Lung (tissue), 12 donors: Measurements from ENCODE around the gene EXOC6B. TPM values are rescaled to one million over a fixed set of nuclear protein-coding genes. Genes with fewer than 3 reads are reported as not detected.
A peak's percentile ranks its signal among the peaks of the same experiment; 100 is the strongest.

ENCODE experiments used
- ATAC-seq: fragments of 200-7000 bp; cut with Tn5 transposase; one replicate; pipeline ENCODE4 v1.9.1; 2020; ENCODE audit warnings: moderate number of reproducible peaks; ENCODE audit not compliant: insufficient read depth, low FRiP score
- DNase-seq, 3 donors: peaks; one replicate each; pipeline ENCODE4 v3.0.0-alpha.2; 2013 to 2017
- H3K27ac ChIP-seq, 2 donors: one replicate each; pipeline ENCODE4 v1.5.1; 2013; ENCODE audit warnings: mild to moderate bottlenecking in 2 of 2, moderate library complexity in 2 of 2, control low read depth in 1 of 2, inconsistent platforms in 1 of 2, low read depth in 1 of 2, low read length in 1 of 2
- H3K27me3 ChIP-seq, 3 donors: one replicate each; pipeline ENCODE4 v1.5.1; 2013; ENCODE audit warnings: low read length in 2 of 3; ENCODE audit not compliant: control insufficient read depth in 3 of 3, insufficient read depth in 3 of 3
- H3K36me3 ChIP-seq, 4 donors: one replicate each; pipeline ENCODE4 v1.5.1; 2013; ENCODE audit warnings: low read length in 4 of 4, mild to moderate bottlenecking in 1 of 4, moderate library complexity in 1 of 4; ENCODE audit not compliant: control insufficient read depth in 4 of 4, insufficient read depth in 4 of 4
- H3K4me1 ChIP-seq, 5 donors: one replicate each; pipeline ENCODE4 v1.5.1; 2013; ENCODE audit warnings: low read length in 5 of 5, mild to moderate bottlenecking in 2 of 5, moderate library complexity in 1 of 5; ENCODE audit not compliant: control insufficient read depth in 5 of 5, insufficient read depth in 5 of 5
- H3K4me3 ChIP-seq: one replicate; pipeline ENCODE4 v1.5.1; 2013; ENCODE audit warnings: mild to moderate bottlenecking, control low read depth, moderate library complexity
- H3K9ac ChIP-seq, 2 donors: one replicate each; pipeline ENCODE4 v1.5.1; 2013; ENCODE audit warnings: low read length in 2 of 2, control low read depth in 1 of 2; ENCODE audit not compliant: insufficient read depth in 1 of 2
- H3K9me3 ChIP-seq, 4 donors: one replicate each; pipeline ENCODE4 v1.5.1; 2013; ENCODE audit warnings: low read length in 3 of 4, mild to moderate bottlenecking in 1 of 4, moderate library complexity in 1 of 4; ENCODE audit not compliant: control insufficient read depth in 4 of 4, insufficient read depth in 3 of 4
- CTCF ChIP-seq: IDR thresholded peaks from 2 replicates; pipeline ENCODE4 v1.5.1; 2012; ENCODE audit warnings: mild to moderate bottlenecking; ENCODE audit errors: control extremely low read depth, extremely low read depth
- WGBS, 2 donors: extraction: QIAGEN DNeasy Blood & Tissue Kit; methylation state at CpG; one replicate each; pipeline ENCODE4 v1.1.7; 2013; 5-methylcytosine and 5-hydroxymethylcytosine counted together
- polyA plus RNA-seq, 2 donors: library from polyadenylated mRNA; stranded (reverse); fragments of 200-250 nt; gene quantifications; one replicate each; pipeline ENCODE4 v1.2.1, GENCODE V29; 2013
- total RNA-seq, 2 donors: library from RNA; depleted of rRNA in 1 of 2; stranded (reverse); fragments of >200 nt in 1 of 2; gene quantifications; one replicate each; pipeline ENCODE4 v1.2.1, GENCODE V29; 2014 to 2021
- donor health status: control.
- donor health status: control.
- donor health status: Bipolar disorder and iron deficiency.
- donor health status: healthy.
- donor health status: DM: yes; HTN: yes; CAD: no.

Gene EXOC6B
- total and polyA plus RNA-seq, 4 donors, result 3.3 to 46.0 (median 12.7) TPM

DNA sequence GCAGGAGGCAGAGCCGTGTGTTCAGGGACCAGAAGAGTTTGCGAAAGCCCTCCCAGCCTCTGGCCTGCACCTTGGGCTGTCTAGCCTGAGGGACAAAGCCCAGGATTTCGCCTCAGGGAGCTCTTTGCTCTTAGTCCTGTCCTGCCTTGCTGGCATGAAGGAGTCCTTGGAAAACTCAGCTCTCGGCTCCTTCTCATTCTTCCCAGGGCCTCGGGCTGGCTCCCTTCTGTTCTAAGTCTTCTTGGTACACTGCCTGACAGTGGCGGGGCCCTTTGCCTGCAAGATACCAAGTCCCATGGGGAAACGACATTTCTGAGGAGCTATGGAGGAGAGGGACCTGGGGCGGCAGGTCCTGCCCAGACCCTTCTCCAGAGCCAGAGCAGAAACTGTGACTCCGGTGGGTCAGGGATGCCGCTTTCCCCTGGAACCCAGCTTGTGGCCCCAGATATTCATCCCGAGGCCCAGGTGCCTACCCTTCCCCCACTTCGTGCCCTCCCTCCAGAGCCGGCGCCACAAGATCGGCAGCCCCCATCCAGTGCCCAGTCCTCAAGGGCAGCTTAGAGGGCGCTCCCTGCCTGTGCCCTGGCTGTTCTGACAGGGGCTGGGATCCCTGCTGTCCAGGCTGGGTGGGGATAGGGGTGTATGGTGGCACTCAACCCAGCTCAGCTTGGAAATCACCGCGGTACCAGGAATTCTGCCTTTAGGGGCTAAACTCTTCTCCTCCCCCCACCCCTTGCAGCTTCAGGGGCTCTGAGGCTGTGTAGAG is 672.6 kb downstream of the EXOC6B start:
- no peak for ATAC-seq
- Histone ChIP-seq H3K36me3 (no peaks in the 10 kb centered on the region), H3K9me3 (no peaks in the 10 kb centered on the region), H3K27ac (no peak overlapping the region), H3K4me3 (no peak overlapping the region), H3K9ac (no peak overlapping the region), H3K27me3 (peaks cover 0 to 12% (median 9%) of the 10 kb centered on the region in 3 donors), H3K4me1 (peaks cover 0 to 26% (median 12%) of the 10 kb centered on the region in 5 donors)
- 86 to 88% methylated on average over 18 of the region's 18 CpGs for WGBS, 2 donors
- DNase-seq, result no peak
- TF ChIP-seq CTCF, result no peak

GRCh38 chr2:72150861-72151356 is 674.9 kb downstream of the EXOC6B start:
- Histone ChIP-seq H3K4me1 (peaks cover 3 to 42% (median 20%) of the 10 kb centered on the region in 5 donors), H3K27me3 (peaks cover 4 to 28% (median 23%) of the 10 kb centered on the region in 3 donors), H3K36me3 (no peaks in the 10 kb centered on the region), H3K9me3 (peaks cover 0 to 6% (median 0%) of the 10 kb centered on the region in 4 donors), H3K4me3 (no peak overlapping the region), H3K27ac (no peak overlapping the region), H3K9ac (no peak overlapping the region)
- 72 to 87% methylated on average over 2 of the region's 2 CpGs for WGBS, 2 donors
- TF ChIP-seq CTCF, result no peak
- DNase-seq (no peak), ATAC-seq (no peak)

GRCh38 chr2:72150157-72150860 is 675.5 kb downstream of the EXOC6B start:
- H3K36me3 ChIP-seq, result no peaks in the 10 kb centered on the region
- ATAC-seq (peak; percentile 76), DNase-seq (peak; percentile 88 to 92 (median 88))
- TF ChIP-seq CTCF, result peak; percentile 64
- 6 to 7% methylated on average over 28 of the region's 28 CpGs for whole genome bisulfite sequencing, 2 donors
- H3K9me3 ChIP-seq, result peaks cover 0 to 6% (median 0%) of the 10 kb centered on the region in 4 donors
- peaks cover 4 to 34% (median 28%) of the 10 kb centered on the region in 3 donors for H3K27me3 ChIP-seq
- no peak overlapping the region for H3K4me3 ChIP-seq
- H3K4me1 ChIP-seq, result peaks cover 3 to 47% (median 20%) of the 10 kb centered on the region in 5 donors
- no peak overlapping the region for H3K9ac ChIP-seq
- H3K27ac ChIP-seq, result no peak overlapping the region
